T follicular helper cell (primary cell): ENCODE data around the gene NPAS2.

Experiments
- DNase-seq: peaks from one replicate; pipeline ENCODE4 v3.0.0-alpha.2; 2020; ENCODE audit warnings: low read depth

Gene NPAS2

DNA sequence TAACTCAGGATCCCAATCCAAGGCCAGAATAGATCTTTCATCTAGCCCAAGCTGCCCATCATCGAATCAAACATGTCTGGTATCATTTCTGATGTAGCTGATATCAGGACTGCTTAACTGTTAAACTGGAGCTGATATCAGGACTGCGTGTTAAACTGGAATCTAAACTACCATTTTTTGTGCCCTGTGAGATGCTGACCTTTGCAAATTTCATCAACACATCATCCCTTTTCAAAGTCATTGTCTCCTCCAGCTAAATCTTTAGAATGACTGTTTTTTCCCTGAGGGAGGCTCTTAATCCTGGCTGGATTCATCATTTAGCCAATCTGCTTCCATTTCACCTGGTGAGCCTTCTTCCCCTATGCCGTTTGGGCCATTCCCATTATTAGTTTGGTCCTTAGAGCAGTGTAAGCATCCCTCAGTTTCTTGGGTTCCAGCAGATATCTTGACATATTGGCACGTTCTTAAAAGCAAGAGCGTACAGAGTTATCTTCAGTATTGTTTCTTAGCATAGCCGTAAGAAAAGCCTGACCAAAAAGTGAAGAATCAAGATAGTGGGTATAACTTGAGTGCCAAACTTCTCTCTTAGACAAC is 194.4 kb downstream of the NPAS2 start:
- DNase-seq = no peak

- DNase-seq = no peak
These were observed 197.4 kb downstream of the NPAS2 start for GRCh38 chr2:101017371-101017770.

DNA sequence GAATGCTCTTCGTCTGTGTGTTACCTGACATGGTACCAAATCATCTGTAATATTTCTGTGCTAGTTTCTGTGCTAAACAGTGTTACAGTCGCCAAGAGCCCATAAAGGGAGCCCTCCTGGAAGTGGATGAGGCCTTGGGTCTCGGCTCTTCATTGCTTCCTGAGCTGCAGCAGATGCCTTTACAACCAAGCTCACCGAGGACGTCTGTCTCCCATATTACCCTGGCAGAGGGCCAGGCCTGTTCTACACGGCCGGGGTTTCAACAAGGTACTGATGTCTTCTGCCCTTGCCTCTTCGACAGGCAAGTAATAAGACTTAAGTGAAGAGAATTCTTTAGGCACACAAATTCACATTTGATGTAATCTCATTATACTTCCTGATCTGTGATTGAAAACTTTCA is 199.0 kb downstream of the NPAS2 start:
- DNase-seq = no peak

DNA sequence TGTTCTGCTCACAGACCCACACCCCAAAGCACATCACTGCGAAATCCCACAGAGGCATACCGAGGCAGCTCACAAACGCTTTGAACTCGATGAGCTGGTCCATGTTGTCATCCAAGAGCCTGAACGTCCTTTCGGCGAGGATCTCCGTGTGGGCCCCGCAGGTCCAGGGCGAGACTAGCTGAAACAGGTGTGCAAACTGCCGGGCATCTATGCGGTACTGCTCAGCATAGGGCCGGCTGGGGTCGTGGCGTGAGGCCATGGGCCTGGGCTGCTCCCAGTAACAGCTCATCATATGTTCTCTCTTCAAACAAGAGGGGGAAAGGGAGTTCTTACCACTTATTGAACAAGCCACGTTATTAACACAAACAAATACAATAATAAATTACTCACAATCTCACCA is 202.3 kb downstream of the NPAS2 start:
- no peak for DNase-seq

GRCh38 chr2:101023327-101024107 is 203.6 kb downstream of the NPAS2 start:
- DNase-seq = no peak

- no peak for DNase-seq
These were observed 205.6 kb downstream of the NPAS2 start for GRCh38 chr2:101025561-101025960.

GRCh38 chr2:101026253-101026701 is 206.3 kb downstream of the NPAS2 start:
- no peak for DNase-seq

DNA sequence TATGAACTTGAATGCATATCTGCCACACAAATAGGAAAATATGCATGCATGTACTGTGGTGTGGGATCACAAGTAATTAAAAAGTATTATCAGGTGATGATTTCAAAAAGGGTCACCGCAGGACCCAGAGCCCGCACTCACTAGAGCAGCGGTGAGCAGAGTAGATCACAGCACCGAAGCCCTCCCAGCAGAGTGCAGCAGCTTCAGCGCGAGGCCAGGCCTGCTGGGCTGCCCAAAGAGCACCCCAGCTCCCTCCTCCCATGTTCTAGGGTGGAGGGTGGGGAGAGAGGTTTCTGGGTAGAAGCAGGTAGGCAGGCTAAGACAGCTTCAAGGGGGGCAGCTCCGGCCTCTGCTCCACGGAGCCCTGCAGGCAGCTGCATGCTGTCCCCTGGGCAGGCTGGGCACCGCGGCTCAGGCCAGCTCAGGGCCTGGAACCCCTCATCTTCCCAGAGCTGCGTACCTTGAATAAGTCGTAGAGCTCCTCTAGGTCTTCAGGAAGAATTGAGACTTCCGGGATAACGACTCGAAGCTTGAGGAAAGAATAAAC is 207.1 kb downstream of the NPAS2 start:
- no peak for DNase-seq

DNA sequence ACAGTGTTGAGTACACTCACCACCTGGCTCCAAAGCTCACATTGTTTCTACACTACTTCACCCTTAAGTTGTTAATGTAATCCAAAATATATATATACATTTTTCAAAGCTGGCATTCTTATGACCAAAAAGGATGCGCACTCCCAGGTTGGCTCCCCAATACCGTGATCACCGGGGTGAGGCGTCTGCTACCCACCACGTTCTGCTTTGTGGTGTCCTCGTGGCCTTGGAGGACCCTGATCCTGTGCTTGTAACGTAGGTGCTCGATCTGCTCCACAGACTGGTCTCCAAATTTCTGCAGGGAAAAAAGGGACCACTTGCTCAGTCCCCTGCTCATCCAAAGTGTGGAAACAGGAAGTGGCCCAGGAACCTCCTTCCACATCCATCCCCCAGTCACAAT is 207.9 kb downstream of the NPAS2 start:
- DNase-seq = no peak

- no peak for DNase-seq
These were observed 211.1 kb downstream of the NPAS2 start for GRCh38 chr2:101030866-101031554.

GRCh38 chr2:101032084-101032776 is 212.3 kb downstream of the NPAS2 start:
- no peak for DNase-seq

- no peak for DNase-seq
These were observed 216.6 kb downstream of the NPAS2 start for GRCh38 chr2:101036562-101036961.

DNA sequence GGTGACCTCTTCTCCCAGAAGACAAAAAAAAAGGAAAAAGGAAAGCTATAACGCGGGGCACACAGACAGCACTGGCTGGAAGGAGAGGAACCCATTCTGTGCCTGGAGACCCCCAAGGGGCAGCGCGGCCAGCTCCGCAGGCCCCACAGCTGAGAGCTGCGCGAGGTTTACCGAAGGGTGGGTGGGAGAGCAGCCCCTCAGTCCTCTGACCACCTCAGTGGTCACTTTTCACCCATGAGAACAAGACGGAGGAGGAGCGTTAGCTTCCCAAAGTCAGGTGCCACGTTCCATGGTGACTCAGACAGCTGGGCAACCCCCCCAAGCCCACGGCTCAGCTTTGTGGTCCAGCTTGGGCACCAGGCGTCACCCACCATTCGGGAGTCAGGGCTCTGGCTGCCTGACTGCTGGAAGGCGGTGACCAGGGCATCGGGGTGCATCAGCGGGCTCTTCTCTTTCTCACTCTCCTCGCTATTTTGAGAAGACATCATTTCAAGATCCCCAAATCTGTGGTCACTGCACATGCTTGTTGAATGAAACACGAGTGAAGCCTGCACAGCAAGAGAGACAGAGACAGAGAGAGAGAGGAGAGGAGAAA is 217.3 kb downstream of the NPAS2 start:
- no peak for DNase-seq

DNA sequence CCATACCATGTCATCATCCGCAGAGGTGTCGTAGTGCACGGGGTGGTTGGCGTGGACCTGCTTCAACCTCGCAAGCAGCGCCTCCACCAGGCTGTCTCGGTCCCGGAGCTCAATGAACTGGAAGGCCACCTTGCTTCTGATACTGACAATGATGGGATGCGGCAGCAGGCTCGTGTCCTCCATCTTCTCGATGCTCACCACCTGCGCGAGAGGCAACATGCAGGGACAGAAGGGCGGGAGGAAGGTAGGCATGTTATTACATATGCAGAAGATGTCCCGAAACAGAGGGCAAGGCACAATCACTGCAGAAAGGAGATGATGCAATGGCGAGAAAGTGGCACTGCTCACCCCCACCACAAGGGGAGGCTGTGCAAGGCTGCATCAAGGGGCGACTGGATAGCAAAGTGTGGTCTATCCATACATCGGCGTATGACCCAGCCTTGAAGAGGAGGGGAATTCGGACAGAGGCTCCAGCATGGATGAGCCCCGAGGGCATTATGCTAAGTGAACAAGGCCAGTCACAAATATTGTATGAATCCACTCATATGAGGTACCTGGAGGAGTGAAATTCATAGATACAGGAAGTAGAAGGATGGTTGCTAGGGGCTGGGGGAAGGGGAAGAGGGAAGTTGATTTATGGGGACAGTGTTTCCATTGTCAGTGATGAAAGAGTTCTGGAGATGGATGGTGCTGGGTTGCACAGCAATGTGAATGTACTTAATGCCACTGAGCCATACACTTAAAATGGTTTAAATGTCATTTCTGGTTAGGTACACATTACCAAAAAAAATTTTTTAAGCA is 218.7 kb downstream of the NPAS2 start:
- no peak for DNase-seq

DNA sequence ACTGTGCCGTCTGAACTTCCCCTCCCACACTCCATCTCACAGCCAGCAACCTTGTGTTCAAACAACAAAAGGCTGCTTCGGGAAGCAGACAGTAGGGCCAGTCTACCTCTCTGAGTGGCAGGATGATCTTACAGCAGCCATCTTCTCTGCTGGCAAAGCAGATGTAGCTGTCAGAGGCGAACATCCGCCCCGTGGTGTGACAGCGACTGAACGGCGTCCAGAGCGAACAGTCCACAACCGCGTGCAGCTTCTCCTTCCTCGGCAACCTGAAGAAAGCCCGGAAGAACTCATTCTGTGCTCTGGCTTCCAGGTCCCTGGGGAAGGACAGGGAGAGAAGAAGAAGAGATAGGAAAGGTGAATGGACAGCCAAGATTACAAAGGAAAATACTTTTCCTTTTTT is 220.1 kb downstream of the NPAS2 start:
- DNase-seq = no peak

DNA sequence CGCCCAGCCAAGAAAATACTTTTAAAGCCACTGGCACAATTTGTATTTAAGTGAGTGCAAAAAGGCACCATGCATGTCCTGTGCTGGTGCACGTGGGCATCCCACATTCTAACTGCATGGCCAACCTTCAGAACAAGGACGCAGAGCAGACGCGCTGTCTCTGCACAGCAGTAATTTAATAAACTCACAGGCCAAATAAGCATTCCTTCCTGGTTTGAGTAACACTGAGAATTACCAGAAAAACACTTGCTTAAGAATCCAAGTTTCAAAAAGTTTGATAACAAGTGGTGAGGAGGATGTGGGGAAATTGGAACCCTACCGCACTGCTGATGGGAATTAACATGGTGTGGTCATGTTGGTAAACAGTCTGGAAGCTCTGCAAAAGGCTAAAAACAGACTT is 220.8 kb downstream of the NPAS2 start:
- DNase-seq = no peak

GRCh38 chr2:101041413-101041812 is 221.5 kb downstream of the NPAS2 start:
- no peak for DNase-seq

- DNase-seq = no peak
These were observed 225.4 kb downstream of the NPAS2 start for GRCh38 chr2:101045330-101045729.
